HepG2 (cell line): ENCODE results near the gene CASP5. TPM values are rescaled to one million over a fixed set of nuclear protein-coding genes. Genes with fewer than 3 reads are reported as not detected.

Experiments used
- ATAC-seq: fragments of 200-7000 bp; cut with Tn5 transposase; 3 replicates; pipeline ENCODE4 v1.9.1; 2020; ENCODE audit warnings: mild to moderate bottlenecking, moderate library complexity
- BruUV-seq: library from RNA; stranded (reverse); fragments of 400-500 nt; replicated peaks from 2 replicates; lab custom pipeline; 2021; lab: Mats Ljungman, UMichigan
- CTCF ChIA-PET: fragments of 300-600 bp; formaldehyde crosslinking; extraction: SDS; loops from one replicate; lab custom pipeline; 2021; ENCODE audit warnings: low total read pairs, inconsistent platforms, low intra/inter-chr PET ratio; lab: Yijun Ruan, JAX
- POLR2A ChIA-PET: fragments of 350-600 bp; sonication (Branson Sonifier 250); formaldehyde crosslinking; loops from one replicate; lab custom pipeline; 2020; ENCODE audit warnings: antibody characterized with exemption, inconsistent platforms; lab: Yijun Ruan, JAX
- DNase-seq: peaks from one replicate; pipeline ENCODE4 v3.0.0-alpha.2; 2015; ENCODE audit warnings: low spot score
- FAIRE-seq: peaks from 3 replicates; lab custom pipeline; 2011; peaks lifted over from hg19 to GRCh38; lab: Jason Lieb, UNC
- H2AFZ ChIP-seq: one replicate; pipeline ENCODE4 v1.6.1; 2011; ENCODE audit warnings: low read length, inconsistent platforms
- H3K27ac ChIP-seq: fragments of 300-600 bp; 3 replicates; pipeline ENCODE4 v1.8.0; 2011; ENCODE audit warnings: mixed run types, mild to moderate bottlenecking, mixed read lengths, low read length, inconsistent platforms; ENCODE audit not compliant: insufficient read depth; ENCODE audit errors: extremely low read length
- H3K27me3 ChIP-seq, 2 experiments: fragments of 200-600 bp in 1 of 2; 2 replicates in 1 of 2; 3 replicates in 1 of 2; pipeline versions ENCODE4 v1.6.0 to v1.8.0; 2011; ENCODE audit warnings: low read length in 2 of 2, mild to moderate bottlenecking in 2 of 2, moderate library complexity in 2 of 2, inconsistent platforms in 1 of 2; ENCODE audit not compliant: insufficient read depth in 2 of 2, control insufficient read depth in 1 of 2
- H3K36me3 ChIP-seq, 2 experiments: fragments of 200-600 bp in 1 of 2; replicated peaks in 1 of 2; 2 replicates in 1 of 2; 3 replicates in 1 of 2; pipeline versions ENCODE4 v1.5.1 to v1.8.0; 2011; ENCODE audit warnings: low read length in 2 of 2, inconsistent platforms in 1 of 2; ENCODE audit not compliant: insufficient read depth in 2 of 2, control insufficient read depth in 1 of 2
- H3K4me1 ChIP-seq: 2 replicates; pipeline ENCODE4 v1.5.1; 2012; ENCODE audit warnings: low read length, inconsistent platforms; ENCODE audit not compliant: insufficient read depth
- H3K4me2 ChIP-seq: 2 replicates; pipeline ENCODE4 v1.6.0; 2011; ENCODE audit warnings: low read depth, low read length, inconsistent platforms
- H3K4me3 ChIP-seq, 3 experiments: fragments of 200-600 bp in 1 of 3; sonication (generic), shearing (Covaris generic) in 1 of 3; replicated peaks in 1 of 3; 2 replicates each; pipeline ENCODE4 v1.5.1; 2011 to 2016; ENCODE audit warnings: low read length in 3 of 3, inconsistent platforms in 2 of 3, low read depth in 2 of 3, mild to moderate bottlenecking in 2 of 3, control low read depth in 1 of 3, mixed read lengths in 1 of 3; ENCODE audit not compliant: insufficient read depth in 1 of 3
- H3K79me2 ChIP-seq: one replicate; pipeline ENCODE4 v1.6.1; 2011; ENCODE audit warnings: low read length, inconsistent platforms; ENCODE audit not compliant: insufficient read depth
- H3K9ac ChIP-seq: 2 replicates; pipeline ENCODE4 v1.6.0; 2011; ENCODE audit warnings: mild to moderate bottlenecking, low read depth, low read length, inconsistent platforms; ENCODE audit not compliant: insufficient read depth
- H3K9me3 ChIP-seq: 2 replicates; pipeline ENCODE4 v1.5.1; 2012; ENCODE audit warnings: mild to moderate bottlenecking, low read length
- H4K20me1 ChIP-seq: 2 replicates; pipeline ENCODE4 v1.6.0; 2011; ENCODE audit warnings: inconsistent platforms, mild to moderate bottlenecking, low read length, moderate library complexity; ENCODE audit not compliant: insufficient read depth
- NFE2L2 ChIP-seq: fragments of 150-350 bp; IDR thresholded peaks from 2 replicates; pipeline ENCODE4 v1.6.1; 2014; ENCODE audit warnings: low read length
- PAF1 ChIP-seq: IDR thresholded peaks from 2 replicates; pipeline ENCODE4 v1.6.1; 2016; ENCODE audit warnings: missing genetic modification reagents, missing compliant biosample characterization
- PLRG1 ChIP-seq: fragments of 450-650 bp; conservative IDR thresholded peaks from 2 replicates; pipeline ENCODE4 v1.6.1; 2016
- RAD51 ChIP-seq: fragments of 450-650 bp; IDR thresholded peaks from 2 replicates; pipeline ENCODE4 v1.6.1; 2016; ENCODE audit warnings: borderline replicate concordance
- RBFOX2 ChIP-seq: fragments of 200-400 bp; formaldehyde crosslinking; IDR thresholded peaks from 2 replicates; pipeline ENCODE4 v1.6.1; 2017; ENCODE audit warnings: low read depth, mild to moderate bottlenecking, low read length
- SRSF1 ChIP-seq: fragments of 200-400 bp; formaldehyde crosslinking; optimal IDR thresholded peaks from 2 replicates; pipeline ENCODE3; 2017; ENCODE audit warnings: mild to moderate bottlenecking, low read depth, low read length, moderate library complexity
- ZNF720 ChIP-seq: sonication (generic); formaldehyde crosslinking; IDR thresholded peaks from 2 replicates; pipeline ENCODE4 v1.4.0; 2020; ENCODE audit warnings: missing genetic modification reagents
- ZSCAN29 ChIP-seq: sonication (generic); formaldehyde crosslinking; conservative IDR thresholded peaks from 2 replicates; pipeline ENCODE4 v1.4.0; 2020; ENCODE audit warnings: mild to moderate bottlenecking, missing genetic modification reagents
- in situ Hi-C: cut with HindIII; loops from 2 replicates; pipeline ENCODE4 v1.10.0; 2017; ENCODE audit warnings: low pct_unique_long_range_greater_than_20kb; ENCODE audit not compliant: extremely low pct_ligation_motif_present
- intact Hi-C: fragments of 100-400 bp; cut with micrococcal nuclease; formaldehyde crosslinking; loops from one replicate; pipeline ENCODE4 v1.10.0; 2022; ENCODE audit not compliant: unreplicated experiment
- polyA plus RNA-seq, 8 experiments: library from polyadenylated mRNA; depleted of rRNA in 3 of 8; stranded (reverse) in 7 of 8; unstranded in 1 of 8; fragments of >200 nt; fragmentation: Illumina TruSeq in 4 of 8; extraction: Trizol in 4 of 8; gene quantifications; 2 replicates each; pipeline versions ENCODE4 v1.2.1 to v1.2.3, GENCODE V29; 2011 to 2016; ENCODE audit warnings: low read depth in 4 of 8, missing spikeins in 1 of 8, mixed read lengths in 1 of 8; ENCODE audit not compliant: insufficient read depth in 1 of 8
- total RNA-seq, 5 experiments: library from RNA; depleted of rRNA; stranded (reverse); fragments of >200 nt; fragmentation: Illumina TruSeq; extraction: Trizol; gene quantifications; 2 replicates each; pipeline ENCODE4 v1.2.3, GENCODE V29; 2016; ENCODE audit warnings: low read depth in 1 of 5
- TF ChIP-seq, protein P1 (sequence below): sonication (generic); formaldehyde crosslinking; conservative IDR thresholded peaks from 2 replicates; pipeline ENCODE4 v1.4.0; 2020; ENCODE audit warnings: missing genetic modification reagents
- TF ChIP-seq, protein P2 (sequence below): sonication (generic); formaldehyde crosslinking; IDR thresholded peaks from 2 replicates; pipeline ENCODE4 v1.4.0; 2020; ENCODE audit warnings: missing genetic modification reagents
- TF ChIP-seq, protein P3 (sequence below): sonication (generic); formaldehyde crosslinking; IDR thresholded peaks from 2 replicates; pipeline ENCODE4 v1.8.1; 2023; ENCODE audit warnings: mild to moderate bottlenecking, inconsistent platforms, moderate library complexity, missing genetic modification reagents, borderline replicate concordance
- TF ChIP-seq, protein P4 (sequence below): sonication (generic); formaldehyde crosslinking; IDR thresholded peaks from 2 replicates; pipeline ENCODE4 v1.4.0; 2020; ENCODE audit warnings: mild to moderate bottlenecking, low read depth, missing genetic modification reagents
- TF ChIP-seq, protein P5 (sequence below): sonication (generic); formaldehyde crosslinking; IDR thresholded peaks from 2 replicates; pipeline ENCODE4 v1.4.0; 2020; ENCODE audit warnings: missing genetic modification reagents
- TF ChIP-seq, protein P6 (sequence below): sonication (generic); formaldehyde crosslinking; IDR thresholded peaks from 2 replicates; pipeline ENCODE4 v1.5.0; 2020; ENCODE audit warnings: mild to moderate bottlenecking, missing genetic modification reagents

The CASP5 gene
- total and polyA plus RNA-seq, 2 of the 13 experiments (the other 11 are each of a cell fraction or from before 2014, with no cell fraction given) = not detected

DNA sequence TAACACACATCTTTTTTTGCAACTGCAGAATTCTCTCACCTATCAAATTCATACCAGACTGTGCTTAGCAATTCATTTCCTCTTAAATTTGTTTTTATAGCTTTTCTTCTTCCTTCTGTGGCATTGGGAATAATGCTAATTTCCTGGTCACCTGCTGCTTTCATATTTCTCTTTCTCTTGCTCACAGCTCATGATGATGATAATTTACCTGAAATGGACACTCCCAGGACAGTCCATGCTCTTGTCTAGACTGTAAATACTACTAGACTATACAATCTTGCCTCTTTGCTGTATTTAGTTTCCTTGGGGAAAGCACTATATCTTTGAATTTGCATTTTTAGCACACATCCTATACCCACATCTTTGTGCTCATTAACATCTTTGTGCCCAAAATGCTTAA lies 15.5 kb downstream of the CASP5 start:
- in situ Hi-C loops = no loop called here
- Histone ChIP-seq H3K36me3 (no peaks in the 10 kb centered on the region), H4K20me1 (no peaks in the 10 kb centered on the region), H3K9me3 (no peaks in the 10 kb centered on the region), H3K27ac (no peak overlapping the region), H3K4me2 (no peak overlapping the region), H3K27me3 (no peaks in the 10 kb centered on the region; a peak in 1 of 5 replicates), H3K4me1 (peaks cover 18% of the 10 kb centered on the region), H3K9ac (no peak overlapping the region), H2AFZ (no peak overlapping the region), H3K79me2 (no peaks in the 10 kb centered on the region), H3K4me3 (no peak overlapping the region)
- FAIRE-seq = no peak
- ATAC-seq = no peak
- ChIA-PET POLR2A (no interaction called here), CTCF (no interaction called here)
- intact Hi-C loops = no loop called here
- BruUV-seq = no TSS peak
- DNase-seq = no peak
- TF ChIP-seq PLRG1 = no peak
- TF ChIP-seq, protein P1, sequence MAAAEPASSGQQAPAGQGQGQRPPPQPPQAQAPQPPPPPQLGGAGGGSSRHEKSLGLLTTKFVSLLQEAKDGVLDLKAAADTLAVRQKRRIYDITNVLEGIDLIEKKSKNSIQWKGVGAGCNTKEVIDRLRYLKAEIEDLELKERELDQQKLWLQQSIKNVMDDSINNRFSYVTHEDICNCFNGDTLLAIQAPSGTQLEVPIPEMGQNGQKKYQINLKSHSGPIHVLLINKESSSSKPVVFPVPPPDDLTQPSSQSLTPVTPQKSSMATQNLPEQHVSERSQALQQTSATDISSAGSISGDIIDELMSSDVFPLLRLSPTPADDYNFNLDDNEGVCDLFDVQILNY (CRISPR knock-in tag) = no peak
- no peak for TF ChIP-seq RAD51
- TF ChIP-seq, protein P2, sequence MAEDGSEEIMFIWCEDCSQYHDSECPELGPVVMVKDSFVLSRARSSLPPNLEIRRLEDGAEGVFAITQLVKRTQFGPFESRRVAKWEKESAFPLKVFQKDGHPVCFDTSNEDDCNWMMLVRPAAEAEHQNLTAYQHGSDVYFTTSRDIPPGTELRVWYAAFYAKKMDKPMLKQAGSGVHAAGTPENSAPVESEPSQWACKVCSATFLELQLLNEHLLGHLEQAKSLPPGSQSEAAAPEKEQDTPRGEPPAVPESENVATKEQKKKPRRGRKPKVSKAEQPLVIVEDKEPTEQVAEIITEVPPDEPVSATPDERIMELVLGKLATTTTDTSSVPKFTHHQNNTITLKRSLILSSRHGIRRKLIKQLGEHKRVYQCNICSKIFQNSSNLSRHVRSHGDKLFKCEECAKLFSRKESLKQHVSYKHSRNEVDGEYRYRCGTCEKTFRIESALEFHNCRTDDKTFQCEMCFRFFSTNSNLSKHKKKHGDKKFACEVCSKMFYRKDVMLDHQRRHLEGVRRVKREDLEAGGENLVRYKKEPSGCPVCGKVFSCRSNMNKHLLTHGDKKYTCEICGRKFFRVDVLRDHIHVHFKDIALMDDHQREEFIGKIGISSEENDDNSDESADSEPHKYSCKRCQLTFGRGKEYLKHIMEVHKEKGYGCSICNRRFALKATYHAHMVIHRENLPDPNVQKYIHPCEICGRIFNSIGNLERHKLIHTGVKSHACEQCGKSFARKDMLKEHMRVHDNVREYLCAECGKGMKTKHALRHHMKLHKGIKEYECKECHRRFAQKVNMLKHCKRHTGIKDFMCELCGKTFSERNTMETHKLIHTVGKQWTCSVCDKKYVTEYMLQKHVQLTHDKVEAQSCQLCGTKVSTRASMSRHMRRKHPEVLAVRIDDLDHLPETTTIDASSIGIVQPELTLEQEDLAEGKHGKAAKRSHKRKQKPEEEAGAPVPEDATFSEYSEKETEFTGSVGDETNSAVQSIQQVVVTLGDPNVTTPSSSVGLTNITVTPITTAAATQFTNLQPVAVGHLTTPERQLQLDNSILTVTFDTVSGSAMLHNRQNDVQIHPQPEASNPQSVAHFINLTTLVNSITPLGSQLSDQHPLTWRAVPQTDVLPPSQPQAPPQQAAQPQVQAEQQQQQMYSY = no peak
- TF ChIP-seq RBFOX2 = no peak
- TF ChIP-seq, protein P3, sequence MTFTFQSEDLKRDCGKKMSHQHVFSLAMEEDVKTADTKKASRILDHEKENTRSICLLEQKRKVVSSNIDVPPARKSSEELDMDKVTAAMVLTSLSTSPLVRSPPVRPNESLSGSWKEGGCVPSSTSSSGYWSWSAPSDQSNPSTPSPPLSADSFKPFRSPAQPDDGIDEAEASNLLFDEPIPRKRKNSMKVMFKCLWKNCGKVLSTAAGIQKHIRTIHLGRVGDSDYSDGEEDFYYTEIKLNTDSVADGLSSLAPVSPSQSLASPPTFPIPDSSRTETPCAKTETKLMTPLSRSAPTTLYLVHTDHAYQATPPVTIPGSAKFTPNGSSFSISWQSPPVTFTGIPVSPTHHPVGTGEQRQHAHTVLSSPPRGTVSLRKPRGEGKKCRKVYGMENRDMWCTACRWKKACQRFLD (CRISPR knock-in tag) = no peak
- TF ChIP-seq, protein P4, sequence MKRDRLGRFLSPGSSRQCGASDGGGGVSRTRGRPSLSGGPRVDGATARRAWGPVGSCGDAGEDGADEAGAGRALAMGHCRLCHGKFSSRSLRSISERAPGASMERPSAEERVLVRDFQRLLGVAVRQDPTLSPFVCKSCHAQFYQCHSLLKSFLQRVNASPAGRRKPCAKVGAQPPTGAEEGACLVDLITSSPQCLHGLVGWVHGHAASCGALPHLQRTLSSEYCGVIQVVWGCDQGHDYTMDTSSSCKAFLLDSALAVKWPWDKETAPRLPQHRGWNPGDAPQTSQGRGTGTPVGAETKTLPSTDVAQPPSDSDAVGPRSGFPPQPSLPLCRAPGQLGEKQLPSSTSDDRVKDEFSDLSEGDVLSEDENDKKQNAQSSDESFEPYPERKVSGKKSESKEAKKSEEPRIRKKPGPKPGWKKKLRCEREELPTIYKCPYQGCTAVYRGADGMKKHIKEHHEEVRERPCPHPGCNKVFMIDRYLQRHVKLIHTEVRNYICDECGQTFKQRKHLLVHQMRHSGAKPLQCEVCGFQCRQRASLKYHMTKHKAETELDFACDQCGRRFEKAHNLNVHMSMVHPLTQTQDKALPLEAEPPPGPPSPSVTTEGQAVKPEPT (CRISPR knock-in tag) = no peak
- no peak for TF ChIP-seq ZNF720 (CRISPR knock-in tag)
- TF ChIP-seq SRSF1 = no peak
- no peak for TF ChIP-seq PAF1 (CRISPR knock-in tag)
- TF ChIP-seq, protein P5, sequence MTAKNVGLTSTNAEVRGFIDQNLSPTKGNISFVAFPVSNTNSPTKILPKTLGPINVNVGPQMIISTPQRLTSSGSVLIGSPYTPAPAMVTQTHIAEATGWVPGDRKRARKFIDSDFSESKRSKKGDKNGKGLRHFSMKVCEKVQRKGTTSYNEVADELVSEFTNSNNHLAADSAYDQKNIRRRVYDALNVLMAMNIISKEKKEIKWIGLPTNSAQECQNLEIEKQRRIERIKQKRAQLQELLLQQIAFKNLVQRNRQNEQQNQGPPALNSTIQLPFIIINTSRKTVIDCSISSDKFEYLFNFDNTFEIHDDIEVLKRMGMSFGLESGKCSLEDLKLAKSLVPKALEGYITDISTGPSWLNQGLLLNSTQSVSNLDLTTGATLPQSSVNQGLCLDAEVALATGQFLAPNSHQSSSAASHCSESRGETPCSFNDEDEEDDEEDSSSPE (CRISPR knock-in tag) = no peak
- no peak for TF ChIP-seq NFE2L2
- TF ChIP-seq, protein P6, sequence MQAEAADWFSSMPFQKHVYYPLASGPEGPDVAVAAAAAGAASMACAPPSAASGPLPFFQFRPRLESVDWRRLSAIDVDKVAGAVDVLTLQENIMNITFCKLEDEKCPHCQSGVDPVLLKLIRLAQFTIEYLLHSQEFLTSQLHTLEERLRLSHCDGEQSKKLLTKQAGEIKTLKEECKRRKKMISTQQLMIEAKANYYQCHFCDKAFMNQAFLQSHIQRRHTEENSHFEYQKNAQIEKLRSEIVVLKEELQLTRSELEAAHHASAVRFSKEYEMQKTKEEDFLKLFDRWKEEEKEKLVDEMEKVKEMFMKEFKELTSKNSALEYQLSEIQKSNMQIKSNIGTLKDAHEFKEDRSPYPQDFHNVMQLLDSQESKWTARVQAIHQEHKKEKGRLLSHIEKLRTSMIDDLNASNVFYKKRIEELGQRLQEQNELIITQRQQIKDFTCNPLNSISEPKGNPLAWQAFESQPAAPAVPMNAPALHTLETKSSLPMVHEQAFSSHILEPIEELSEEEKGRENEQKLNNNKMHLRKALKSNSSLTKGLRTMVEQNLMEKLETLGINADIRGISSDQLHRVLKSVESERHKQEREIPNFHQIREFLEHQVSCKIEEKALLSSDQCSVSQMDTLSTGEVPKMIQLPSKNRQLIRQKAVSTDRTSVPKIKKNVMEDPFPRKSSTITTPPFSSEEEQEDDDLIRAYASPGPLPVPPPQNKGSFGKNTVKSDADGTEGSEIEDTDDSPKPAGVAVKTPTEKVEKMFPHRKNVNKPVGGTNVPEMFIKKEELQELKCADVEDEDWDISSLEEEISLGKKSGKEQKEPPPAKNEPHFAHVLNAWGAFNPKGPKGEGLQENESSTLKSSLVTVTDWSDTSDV (CRISPR knock-in tag) = no peak
- TF ChIP-seq ZSCAN29 = no peak
